B cell (primary cell): ENCODE measurements around the gene MCRIP2. TPM values are rescaled to one million over a fixed set of nuclear protein-coding genes. Genes with fewer than 3 reads are reported as not detected.

Experiments
- ATAC-seq: fragments of 200-7000 bp; cut with Tn5 transposase; one replicate; pipeline ENCODE4 v1.10.0; 2021; ENCODE audit warnings: low read depth, mild to moderate bottlenecking, moderate number of reproducible peaks, moderate library complexity
- CTCF ChIA-PET: fragments of 350-600 bp; sonication (Branson Sonifier 250); formaldehyde crosslinking; loops from one replicate; lab custom pipeline; 2021; ENCODE audit warnings: antibody characterized with exemption, inconsistent platforms; lab: Charles Lee
- POLR2A ChIA-PET: fragments of 350-600 bp; sonication (Branson Sonifier 250); formaldehyde crosslinking; loops from one replicate; lab custom pipeline; 2021; ENCODE audit warnings: antibody characterized with exemption; lab: Charles Lee
- DNase-seq: peaks from one replicate; pipeline ENCODE4 v3.0.0; 2013
- H2AFZ ChIP-seq: 2 replicates; pipeline ENCODE4 v1.6.1; 2012; ENCODE audit warnings: mild to moderate bottlenecking, low read depth, low read length; ENCODE audit not compliant: insufficient read depth, poor library complexity, severe bottlenecking
- H3K27ac ChIP-seq, 2 donors: 1 replicate in 1 of 2; 2 replicates in 1 of 2; pipeline ENCODE4 v1.5.1; 2012 to 2013; ENCODE audit warnings: low read length in 2 of 2, mild to moderate bottlenecking in 2 of 2, moderate library complexity in 1 of 2
- H3K27me3 ChIP-seq, 4 experiments: fragments of 200-600 bp in 1 of 4; sonication (generic) in 1 of 4; replicated peaks in 1 of 4; 1 replicate in 2 of 4; 2 replicates in 2 of 4; pipeline versions ENCODE4 v1.6.1 to v1.7.0; 2013 to 2016; ENCODE audit warnings: low read length in 3 of 4, mild to moderate bottlenecking in 2 of 4, mixed read lengths in 1 of 4, moderate library complexity in 1 of 4; ENCODE audit not compliant: insufficient read depth in 4 of 4, control insufficient read depth in 3 of 4; ENCODE audit errors: control extremely low read depth in 1 of 4
- H3K36me3 ChIP-seq, 2 experiments: replicated peaks in 1 of 2; 1 replicate in 1 of 2; 2 replicates in 1 of 2; pipeline versions ENCODE4 v1.6.1 to v1.7.1; 2013; ENCODE audit warnings: low read length in 1 of 2; ENCODE audit not compliant: insufficient read depth in 2 of 2, control insufficient read depth in 1 of 2; ENCODE audit errors: control extremely low read depth in 1 of 2, extremely low read depth in 1 of 2
- H3K4me1 ChIP-seq, 2 donors: fragments of 200-600 bp in 1 of 2; sonication (generic) in 1 of 2; 1 replicate in 1 of 2; 2 replicates in 1 of 2; pipeline versions ENCODE4 v1.5.1 to v1.6.1; 2013 to 2017; ENCODE audit warnings: low read length in 2 of 2; ENCODE audit not compliant: control insufficient read depth in 2 of 2, insufficient read depth in 2 of 2
- H3K4me2 ChIP-seq: replicated peaks from 2 replicates; pipeline ENCODE3; 2012; ENCODE audit warnings: mild to moderate bottlenecking, low read depth, low read length; ENCODE audit not compliant: poor library complexity, severe bottlenecking
- H3K4me3 ChIP-seq, 5 experiments: fragments of 200-600 bp in 1 of 5; sonication (generic) in 1 of 5; 1 replicate in 3 of 5; 2 replicates in 2 of 5; pipeline versions ENCODE4 v1.5.1 to v1.7.0; 2011 to 2016; ENCODE audit warnings: low read length in 4 of 5, mild to moderate bottlenecking in 4 of 5, low read depth in 2 of 5, control low read depth in 1 of 5, moderate library complexity in 1 of 5; ENCODE audit not compliant: insufficient read depth in 1 of 5; ENCODE audit errors: control extremely low read depth in 1 of 5, extremely low read depth in 1 of 5
- H3K79me2 ChIP-seq: fragments of 200-600 bp; sonication (generic); one replicate; pipeline ENCODE4 v1.6.0; 2016; ENCODE audit warnings: low read length; ENCODE audit not compliant: control insufficient read depth, insufficient read depth
- H3K9ac ChIP-seq: fragments of 200-600 bp; sonication (generic); 2 replicates; pipeline ENCODE4 v1.6.1; 2017; ENCODE audit warnings: mild to moderate bottlenecking, low read length, moderate library complexity
- H3K9me3 ChIP-seq, 3 donors: one replicate each; pipeline versions ENCODE4 v1.6.1 to v1.7.1; 2013; ENCODE audit warnings: low read length in 2 of 3; ENCODE audit not compliant: control insufficient read depth in 2 of 3, insufficient read depth in 1 of 3; ENCODE audit errors: control extremely low read depth in 1 of 3
- H4K20me1 ChIP-seq: 2 replicates; pipeline ENCODE4 v1.6.0; 2012; ENCODE audit warnings: mild to moderate bottlenecking, low read length; ENCODE audit not compliant: insufficient read depth, control insufficient read depth, poor library complexity, severe bottlenecking
- H3K27ac Mint-ChIP-seq: one replicate; pipeline ENCODE4 v1.8.0; 2021; ENCODE audit warnings: mixed read lengths
- H3K27me3 Mint-ChIP-seq: one replicate; pipeline ENCODE4 v1.8.0; 2021; ENCODE audit warnings: mixed read lengths
- H3K4me1 Mint-ChIP-seq: one replicate; pipeline ENCODE4 v1.8.0; 2021; ENCODE audit warnings: mixed read lengths
- H3K4me3 Mint-ChIP-seq: one replicate; pipeline ENCODE4 v1.8.0; 2021; ENCODE audit warnings: mixed read lengths
- H3K9me3 Mint-ChIP-seq: one replicate; pipeline ENCODE4 v1.8.0; 2022; ENCODE audit warnings: mixed read lengths; ENCODE audit not compliant: insufficient read depth
- CTCF ChIP-seq: fragments of 200-600 bp; IDR thresholded peaks from one replicate; pipeline ENCODE4 v1.8.0; 2022; ENCODE audit warnings: antibody characterized with exemption, mild to moderate bottlenecking
- EZH2 ChIP-seq: IDR thresholded peaks from 2 replicates; pipeline ENCODE4 v1.6.1; 2012; ENCODE audit warnings: borderline replicate concordance, low read depth, mild to moderate bottlenecking, moderate library complexity, low read length; ENCODE audit not compliant: insufficient read depth, poor library complexity, severe bottlenecking
- WGBS: methylation state at CpG from one replicate; pipeline ENCODE4 v1.1.5; 2013; ENCODE audit warnings: missing lambda C conversion rate; ENCODE audit not compliant: insufficient coverage; 5-methylcytosine and 5-hydroxymethylcytosine counted together
- intact Hi-C: fragments of 100-400 bp; cut with micrococcal nuclease; formaldehyde crosslinking; loops from one replicate; pipeline ENCODE4 v1.10.0; 2022
- polyA plus RNA-seq: library from polyadenylated mRNA; depleted of rRNA; stranded (reverse); fragments of >200 nt; gene quantifications from 2 replicates; pipeline ENCODE4 v1.2.3, GENCODE V29; 2012
- total RNA-seq, 2 donors: library from RNA; stranded (reverse); fragments of 120-200 nt in 1 of 2; gene quantifications; 1 replicate in 1 of 2; 2 replicates in 1 of 2; pipeline versions ENCODE4 v1.2.3 to v1.2.4, GENCODE V29; 2013 to 2022

The MCRIP2 gene
- total and polyA plus RNA-seq, 2 donors (not counting 1 experiment from before 2014, with no cell fraction given), result 29.2 to 46.0 TPM

DNA sequence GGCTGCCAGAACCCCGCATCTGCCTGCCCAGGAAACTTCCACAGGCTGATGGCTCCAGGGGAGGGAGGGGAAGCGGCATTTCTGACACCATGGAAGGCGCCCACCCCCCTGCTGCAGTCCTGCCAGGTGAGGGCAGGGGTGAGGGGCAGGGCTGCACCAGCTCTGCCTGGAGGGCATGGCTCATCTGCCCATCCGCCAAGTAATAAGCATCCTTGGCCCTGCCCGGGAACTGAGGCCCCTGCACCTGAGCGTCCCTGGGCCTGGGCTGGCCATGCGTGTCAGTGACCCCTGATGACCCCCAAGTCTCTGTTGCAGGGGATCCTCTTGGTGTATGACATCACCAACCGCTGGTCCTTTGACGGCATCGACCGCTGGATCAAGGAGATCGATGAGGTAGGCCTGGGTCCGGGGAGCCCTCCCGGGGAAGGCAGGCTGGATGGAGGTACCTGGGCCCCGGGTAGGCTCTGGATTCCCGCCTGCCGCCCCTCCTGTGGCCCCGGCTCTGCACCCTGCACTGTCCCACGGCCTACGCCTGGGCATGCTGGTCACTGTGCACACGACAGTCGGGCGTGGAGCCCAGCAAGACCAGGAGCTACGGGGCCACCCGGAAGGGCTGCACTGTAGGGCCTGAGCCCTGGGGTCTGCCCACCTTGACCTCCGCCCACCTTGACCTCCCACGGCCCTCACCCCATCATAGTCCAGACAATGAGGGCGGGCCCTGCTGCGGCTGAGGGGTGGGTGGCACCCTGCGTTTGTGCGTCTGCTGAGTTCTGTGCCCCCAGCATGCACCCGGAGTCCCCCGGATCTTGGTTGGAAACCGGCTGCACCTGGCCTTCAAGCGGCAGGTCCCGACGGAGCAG lies 16.3 kb upstream of the MCRIP2 start:
- no peaks in the 10 kb centered on the region for H3K4me1 ChIP-seq
- CTCF ChIA-PET, result no interaction called here
- H3K27me3 ChIP-seq, result no peaks in the 10 kb centered on the region
- no peaks in the 10 kb centered on the region for H3K27me3 Mint-ChIP-seq
- H3K4me2 ChIP-seq, result no peak overlapping the region
- H3K9ac ChIP-seq, result no peak overlapping the region
- DNase-seq (no peak), ATAC-seq (no peak)
- H3K9me3 ChIP-seq, result no peaks in the 10 kb centered on the region
- no peak overlapping the region for H3K4me3 Mint-ChIP-seq
- H3K4me3 ChIP-seq, result no peak overlapping the region
- no peak for TF ChIP-seq EZH2
- no peak for TF ChIP-seq CTCF
- intact Hi-C loops, result no loop called here
- no peaks in the 10 kb centered on the region for H4K20me1 ChIP-seq
- no peak overlapping the region for H2AFZ ChIP-seq
- WGBS, result 93% methylated on average over 37 of the region's 37 CpGs
- H3K79me2 ChIP-seq, result peaks cover 3% of the 10 kb centered on the region
- POLR2A ChIA-PET, result no interaction called here
- H3K27ac Mint-ChIP-seq, result no peak overlapping the region
- peaks cover 0 to 12% of the 10 kb centered on the region in 2 experiments for H3K36me3 ChIP-seq
- H3K9me3 Mint-ChIP-seq, result no peaks in the 10 kb centered on the region
- H3K4me1 Mint-ChIP-seq, result no peaks in the 10 kb centered on the region
- H3K27ac ChIP-seq, result no peak overlapping the region

GRCh38 chr16:625977-626765 lies 15.5 kb upstream of the MCRIP2 start:
- intact Hi-C loops, result no loop called here
- H3K4me3 ChIP-seq, result no peak overlapping the region
- ChIA-PET POLR2A (no interaction called here), CTCF (no interaction called here)
- Mint-ChIP-seq H3K27me3 (no peaks in the 10 kb centered on the region), H3K9me3 (no peaks in the 10 kb centered on the region), H3K4me1 (no peaks in the 10 kb centered on the region), H3K27ac (no peak overlapping the region), H3K4me3 (no peak overlapping the region)
- no peak overlapping the region for H3K27ac ChIP-seq
- H3K9ac ChIP-seq, result no peak overlapping the region
- no peak overlapping the region for H3K4me2 ChIP-seq
- no peaks in the 10 kb centered on the region for H3K27me3 ChIP-seq
- no peaks in the 10 kb centered on the region for H3K4me1 ChIP-seq
- ATAC-seq (no peak), DNase-seq (no peak)
- H3K36me3 ChIP-seq, result peaks cover 0 to 12% of the 10 kb centered on the region in 2 experiments
- 95% methylated on average over 34 of the region's 35 CpGs for WGBS
- no peaks in the 10 kb centered on the region for H3K9me3 ChIP-seq
- H4K20me1 ChIP-seq, result no peaks in the 10 kb centered on the region
- no peaks in the 10 kb centered on the region for H3K79me2 ChIP-seq
- H2AFZ ChIP-seq, result no peak overlapping the region
- TF ChIP-seq CTCF (no peak), EZH2 (no peak)
